HCT116 (cell line): ENCODE results near the gene SYAP1. TPM values are rescaled to one million over a fixed set of nuclear protein-coding genes. Genes with fewer than 3 reads are reported as not detected.

Source experiments
- ATAC-seq: fragments of 200-7000 bp; cut with Tn5 transposase; 2 replicates; pipeline ENCODE4 v1.9.1; 2020; ENCODE audit warnings: mild to moderate bottlenecking, moderate library complexity
- BruUV-seq: library from RNA; stranded (reverse); fragments of 400-500 nt; replicated peaks from 2 replicates; lab custom pipeline; 2021; lab: Mats Ljungman, UMichigan
- CTCF ChIA-PET: fragments of 300-600 bp; sonication (Branson Sonifier 250); formaldehyde crosslinking; loops from one replicate; lab custom pipeline; 2021; ENCODE audit warnings: antibody characterized with exemption; lab: Charles Lee
- POLR2A ChIA-PET: fragments of 300-600, 350-600 bp; sonication (Branson Sonifier 250); formaldehyde crosslinking; loops from one replicate; lab custom pipeline; 2021; ENCODE audit warnings: antibody characterized with exemption; lab: Charles Lee
- RAD21 ChIA-PET, 2 experiments: fragments of 300-600 bp; sonication (Branson Sonifier 250); formaldehyde crosslinking; loops; one replicate each; lab custom pipeline; 2023; ENCODE audit warnings: low total read pairs in 2 of 2; ENCODE audit not compliant: uncharacterized antibody in 2 of 2, unreplicated experiment in 2 of 2, low non-redundant PET in 1 of 2; lab: Charles Lee
- DNase-seq: peaks from one replicate; pipeline ENCODE4 v3.0.0-alpha.2; 2010; ENCODE audit warnings: low read depth, low spot score
- H2AFZ ChIP-seq: fragments of 200-600 bp; shearing (Covaris generic), sonication (generic); 2 replicates; pipeline ENCODE4 v1.6.1; 2017; ENCODE audit warnings: low read depth, mixed run types, mixed read lengths, antibody characterized with exemption, low read length; ENCODE audit not compliant: poor library complexity, severe bottlenecking
- H3K27ac ChIP-seq: 2 replicates; pipeline ENCODE4 v1.5.1; 2012; ENCODE audit warnings: low read depth, low read length
- H3K27me3 ChIP-seq: fragments of 200-600 bp; sonication (generic); 2 replicates; pipeline ENCODE4 v1.6.1; 2016; ENCODE audit warnings: mixed run types, low read length, mixed read lengths; ENCODE audit not compliant: insufficient read depth
- H3K36me3 ChIP-seq, 2 experiments: fragments of 200-500 bp in 1 of 2; fragments of 200-600 bp in 1 of 2; sonication (Bioruptor generic) in 1 of 2; sonication (generic) in 1 of 2; 2 replicates each; pipeline versions ENCODE4 v1.5.1 to v1.6.1; 2014 to 2016; ENCODE audit warnings: low read length in 2 of 2, inconsistent platforms in 1 of 2, mixed read lengths in 1 of 2, mixed run types in 1 of 2; ENCODE audit not compliant: insufficient read depth in 2 of 2, control insufficient read depth in 1 of 2
- H3K4me1 ChIP-seq, 2 experiments: fragments of 200-600 bp in 1 of 2; sonication (generic) in 1 of 2; 2 replicates each; pipeline versions ENCODE4 v1.5.1 to v1.6.1; 2012 to 2017; ENCODE audit warnings: low read length in 2 of 2, inconsistent platforms in 1 of 2, mild to moderate bottlenecking in 1 of 2, mixed read lengths in 1 of 2, mixed run types in 1 of 2, moderate library complexity in 1 of 2; ENCODE audit not compliant: insufficient read depth in 2 of 2, control insufficient read depth in 1 of 2
- H3K4me2 ChIP-seq: fragments of 200-600 bp; sonication (generic); 2 replicates; pipeline ENCODE4 v1.6.1; 2017; ENCODE audit warnings: mixed run types, low read length, mixed read lengths
- H3K4me3 ChIP-seq, 2 experiments: fragments of 200-600 bp in 1 of 2; sonication (generic) in 1 of 2; replicated peaks in 1 of 2; 2 replicates each; pipeline ENCODE4 v1.5.1; 2011 to 2016; ENCODE audit warnings: low read length in 2 of 2, control low read depth in 1 of 2, low read depth in 1 of 2, mild to moderate bottlenecking in 1 of 2, mixed read lengths in 1 of 2, mixed run types in 1 of 2
- H3K79me2 ChIP-seq: fragments of 200-600 bp; sonication (generic); 2 replicates; pipeline ENCODE4 v1.6.1; 2017; ENCODE audit warnings: mild to moderate bottlenecking, mixed run types, low read length, moderate library complexity, mixed read lengths; ENCODE audit not compliant: insufficient read depth
- H3K9ac ChIP-seq: fragments of 200-600 bp; sonication (generic); 2 replicates; pipeline ENCODE4 v1.6.1; 2016; ENCODE audit warnings: low read length, mixed read lengths
- H3K9me2 ChIP-seq: fragments of 200-600 bp; sonication (generic), shearing (Covaris generic); 2 replicates; pipeline ENCODE4 v1.6.1; 2017; ENCODE audit warnings: mixed run types, mild to moderate bottlenecking, moderate library complexity; ENCODE audit not compliant: insufficient read depth
- H3K9me3 ChIP-seq, 2 experiments: fragments of 200-500 bp in 1 of 2; fragments of 200-600 bp in 1 of 2; sonication (Bioruptor generic) in 1 of 2; sonication (generic) in 1 of 2; 2 replicates each; pipeline ENCODE4 v1.6.1; 2014 to 2017; ENCODE audit warnings: low read length in 2 of 2, mixed read lengths in 2 of 2, inconsistent platforms in 1 of 2, low read depth in 1 of 2, mild to moderate bottlenecking in 1 of 2, mixed run types in 1 of 2, moderate library complexity in 1 of 2; ENCODE audit not compliant: control insufficient read depth in 1 of 2, insufficient read depth in 1 of 2
- H4K20me1 ChIP-seq: fragments of 200-600 bp; sonication (generic), shearing (Covaris generic); 2 replicates; pipeline ENCODE4 v1.6.1; 2017; ENCODE audit warnings: mixed run types, mild to moderate bottlenecking, moderate library complexity; ENCODE audit not compliant: insufficient read depth
- CBX3 ChIP-seq: IDR thresholded peaks from 2 replicates; pipeline ENCODE4 v1.6.1; 2012; ENCODE audit warnings: low read depth
- CEBPB ChIP-seq: IDR thresholded peaks from 2 replicates; pipeline ENCODE4 v1.6.1; 2012; ENCODE audit warnings: low read depth
- ELF1 ChIP-seq: IDR thresholded peaks from 2 replicates; pipeline ENCODE4 v1.6.1; 2012; ENCODE audit warnings: low read depth, borderline replicate concordance
- EZH2 ChIP-seq: fragments of 200-600 bp; sonication (generic); IDR thresholded peaks from 2 replicates; pipeline ENCODE4 v1.6.1; 2017; ENCODE audit warnings: antibody characterized with exemption, mixed run types
- EZH2phosphoT487 ChIP-seq: fragments of 200-600 bp; IDR thresholded peaks from 2 replicates; pipeline ENCODE4 v1.6.1; 2018; ENCODE audit warnings: antibody characterized with exemption, borderline replicate concordance
- JUND ChIP-seq: IDR thresholded peaks from 2 replicates; pipeline ENCODE4 v1.6.1; 2012
- POLR2A ChIP-seq: IDR thresholded peaks from 2 replicates; pipeline ENCODE4 v1.7.0; 2011; ENCODE audit warnings: borderline replicate concordance; ENCODE audit not compliant: insufficient read depth, insufficient read length; ENCODE audit errors: extremely low read depth
- POLR2AphosphoS5 ChIP-seq: IDR thresholded peaks from 2 replicates; pipeline ENCODE4 v1.6.1; 2011; ENCODE audit warnings: mild to moderate bottlenecking, low read depth, low read length, moderate library complexity
- RAD21 ChIP-seq: IDR thresholded peaks from 2 replicates; pipeline ENCODE4 v1.6.1; 2012; ENCODE audit warnings: low read depth, mild to moderate bottlenecking
- SIN3A ChIP-seq: IDR thresholded peaks from 2 replicates; pipeline ENCODE4 v1.6.1; 2012; ENCODE audit warnings: low read depth
- SP1 ChIP-seq: IDR thresholded peaks from 2 replicates; pipeline ENCODE4 v1.6.1; 2012; ENCODE audit warnings: low read depth
- SRF ChIP-seq: IDR thresholded peaks from 2 replicates; pipeline ENCODE4 v1.6.1; 2012; ENCODE audit warnings: low read depth
- TCF7L2 ChIP-seq: IDR thresholded peaks from 2 replicates; pipeline ENCODE4 v1.7.0; 2011; ENCODE audit warnings: borderline replicate concordance, inconsistent platforms; ENCODE audit not compliant: insufficient read depth, insufficient read length; ENCODE audit errors: extremely low read depth
- ZFX ChIP-seq: fragments of 450-650 bp; IDR thresholded peaks from 2 replicates; pipeline ENCODE4 v1.6.1; 2017
- ZNF274 ChIP-seq: fragments of 200-500 bp; sonication (Bioruptor generic); IDR thresholded peaks from 2 replicates; pipeline ENCODE4 v1.6.1; 2014; ENCODE audit warnings: mild to moderate bottlenecking, low read depth, low read length, inconsistent platforms
- intact Hi-C: fragments of 100-400 bp; cut with micrococcal nuclease; formaldehyde crosslinking; loops from 2 replicates; pipeline ENCODE4 v1.10.0; 2022
- total RNA-seq: library from RNA; stranded (reverse); gene quantifications from one replicate; pipeline ENCODE4 v1.2.1, GENCODE V29; 2021; ENCODE audit not compliant: unreplicated experiment
- TF ChIP-seq, protein P1 (sequence below): IDR thresholded peaks from 2 replicates; pipeline ENCODE4 v1.6.1; 2011; ENCODE audit warnings: mild to moderate bottlenecking, low read length, moderate library complexity; ENCODE audit not compliant: insufficient replicate concordance; ENCODE audit errors: extremely low read depth
- TF ChIP-seq, protein P2 (sequence below): IDR thresholded peaks from 2 replicates; pipeline ENCODE4 v1.6.1; 2012
- TF ChIP-seq, protein P3 (sequence below): IDR thresholded peaks from 2 replicates; pipeline ENCODE4 v1.6.1; 2012
- TF ChIP-seq, protein P4 (sequence below), 3 experiments: fragments of 200-600 bp in 1 of 3; sonication (generic) in 1 of 3; IDR thresholded peaks in 2 of 3; conservative IDR thresholded peaks in 1 of 3; 2 replicates each; pipeline ENCODE4 v1.5.1; 2012 to 2017; ENCODE audit warnings: low read depth in 2 of 3, low read length in 2 of 3, antibody characterized with exemption in 1 of 3, borderline replicate concordance in 1 of 3, control low read depth in 1 of 3, mild to moderate bottlenecking in 1 of 3, mixed read lengths in 1 of 3, mixed run types in 1 of 3, moderate library complexity in 1 of 3; ENCODE audit not compliant: insufficient read depth in 1 of 3

The SYAP1 gene
- total RNA-seq, 1 experiment from 2014 or later = 24.8 TPM

DNA sequence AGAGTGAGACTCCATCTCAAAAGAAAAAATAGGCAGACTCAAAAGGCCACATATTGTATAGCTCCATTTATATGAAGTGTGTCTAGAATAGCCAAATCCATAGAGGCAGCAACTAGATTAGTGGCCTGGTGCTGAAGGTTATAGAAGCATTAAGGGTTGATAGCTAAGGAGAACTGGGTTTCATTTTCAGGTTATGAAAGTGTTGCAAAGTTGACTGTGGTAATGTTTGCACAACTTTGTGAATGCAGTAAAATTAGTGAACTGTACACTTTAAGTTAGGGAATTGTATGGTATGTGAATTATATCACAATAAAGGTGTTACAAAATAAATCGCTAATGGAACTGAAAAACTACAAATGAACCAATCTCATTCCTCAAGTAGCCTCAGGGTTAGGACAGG is 95.2 kb downstream of the SYAP1 start:
- Histone ChIP-seq H3K27ac (no peak overlapping the region), H2AFZ (no peak overlapping the region), H3K36me3 (no peaks in the 10 kb centered on the region), H3K9me3 (no peaks in the 10 kb centered on the region), H3K4me1 (no peaks in the 10 kb centered on the region; a peak in 1 of 4 replicates), H3K4me2 (no peak overlapping the region), H3K79me2 (peaks cover 88% of the 10 kb centered on the region), H3K27me3 (no peaks in the 10 kb centered on the region), H3K4me3 (no peak overlapping the region), H3K9me2 (no peaks in the 10 kb centered on the region), H4K20me1 (no peaks in the 10 kb centered on the region), H3K9ac (no peak overlapping the region)
- DNase-seq = no peak
- ChIA-PET RAD21 (no interaction called here), CTCF (no interaction called here), POLR2A (no interaction called here)
- intact Hi-C loops = no loop called here
- TF ChIP-seq SIN3A (no peak), ZNF274 (no peak), CBX3 (no peak), JUND (no peak), ZFX (no peak), POLR2A (no peak), SRF (no peak), CEBPB (no peak), ELF1 (no peak), SP1 (no peak), EZH2 (no peak), RAD21 (no peak), POLR2AphosphoS5 (no peak), EZH2phosphoT487 (no peak), TCF7L2 (no peak)
- TF ChIP-seq, protein P1, sequence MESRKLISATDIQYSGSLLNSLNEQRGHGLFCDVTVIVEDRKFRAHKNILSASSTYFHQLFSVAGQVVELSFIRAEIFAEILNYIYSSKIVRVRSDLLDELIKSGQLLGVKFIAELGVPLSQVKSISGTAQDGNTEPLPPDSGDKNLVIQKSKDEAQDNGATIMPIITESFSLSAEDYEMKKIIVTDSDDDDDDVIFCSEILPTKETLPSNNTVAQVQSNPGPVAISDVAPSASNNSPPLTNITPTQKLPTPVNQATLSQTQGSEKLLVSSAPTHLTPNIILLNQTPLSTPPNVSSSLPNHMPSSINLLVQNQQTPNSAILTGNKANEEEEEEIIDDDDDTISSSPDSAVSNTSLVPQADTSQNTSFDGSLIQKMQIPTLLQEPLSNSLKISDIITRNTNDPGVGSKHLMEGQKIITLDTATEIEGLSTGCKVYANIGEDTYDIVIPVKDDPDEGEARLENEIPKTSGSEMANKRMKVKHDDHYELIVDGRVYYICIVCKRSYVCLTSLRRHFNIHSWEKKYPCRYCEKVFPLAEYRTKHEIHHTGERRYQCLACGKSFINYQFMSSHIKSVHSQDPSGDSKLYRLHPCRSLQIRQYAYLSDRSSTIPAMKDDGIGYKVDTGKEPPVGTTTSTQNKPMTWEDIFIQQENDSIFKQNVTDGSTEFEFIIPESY = no peak
- TF ChIP-seq, protein P2, sequence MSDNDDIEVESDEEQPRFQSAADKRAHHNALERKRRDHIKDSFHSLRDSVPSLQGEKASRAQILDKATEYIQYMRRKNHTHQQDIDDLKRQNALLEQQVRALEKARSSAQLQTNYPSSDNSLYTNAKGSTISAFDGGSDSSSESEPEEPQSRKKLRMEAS = no peak
- TF ChIP-seq, protein P3, sequence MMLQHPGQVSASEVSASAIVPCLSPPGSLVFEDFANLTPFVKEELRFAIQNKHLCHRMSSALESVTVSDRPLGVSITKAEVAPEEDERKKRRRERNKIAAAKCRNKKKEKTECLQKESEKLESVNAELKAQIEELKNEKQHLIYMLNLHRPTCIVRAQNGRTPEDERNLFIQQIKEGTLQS = no peak
- TF ChIP-seq, protein P4, sequence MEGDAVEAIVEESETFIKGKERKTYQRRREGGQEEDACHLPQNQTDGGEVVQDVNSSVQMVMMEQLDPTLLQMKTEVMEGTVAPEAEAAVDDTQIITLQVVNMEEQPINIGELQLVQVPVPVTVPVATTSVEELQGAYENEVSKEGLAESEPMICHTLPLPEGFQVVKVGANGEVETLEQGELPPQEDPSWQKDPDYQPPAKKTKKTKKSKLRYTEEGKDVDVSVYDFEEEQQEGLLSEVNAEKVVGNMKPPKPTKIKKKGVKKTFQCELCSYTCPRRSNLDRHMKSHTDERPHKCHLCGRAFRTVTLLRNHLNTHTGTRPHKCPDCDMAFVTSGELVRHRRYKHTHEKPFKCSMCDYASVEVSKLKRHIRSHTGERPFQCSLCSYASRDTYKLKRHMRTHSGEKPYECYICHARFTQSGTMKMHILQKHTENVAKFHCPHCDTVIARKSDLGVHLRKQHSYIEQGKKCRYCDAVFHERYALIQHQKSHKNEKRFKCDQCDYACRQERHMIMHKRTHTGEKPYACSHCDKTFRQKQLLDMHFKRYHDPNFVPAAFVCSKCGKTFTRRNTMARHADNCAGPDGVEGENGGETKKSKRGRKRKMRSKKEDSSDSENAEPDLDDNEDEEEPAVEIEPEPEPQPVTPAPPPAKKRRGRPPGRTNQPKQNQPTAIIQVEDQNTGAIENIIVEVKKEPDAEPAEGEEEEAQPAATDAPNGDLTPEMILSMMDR (IDR thresholded peaks at IDR 0.05 in 2 of 3, conservative IDR thresholded peaks at IDR 0.05 in 1 of 3; ENCODE audit: borderline replicate concordance in 1 of 3, insufficient read depth in 1 of 3, low read depth in 2 of 3, low read length in 2 of 3) = no peak
- no peak for ATAC-seq
- no TSS peak for BruUV-seq
